ENCODE data around the gene EIF2S2. TPM values are rescaled to one million over a fixed set of nuclear protein-coding genes. Genes with fewer than 3 reads are reported as not detected.

EIF2S2 gene
- total RNA-seq, 1 experiment from 2014 or later: 130 TPM

- Histone ChIP-seq H3K4me1 (ENCODE audit: insufficient read depth, low read length, poor library complexity, severe bottlenecking) (peaks cover 6% of the 10 kb centered on the region), H3K27ac (ENCODE audit: low read depth, low read length, poor library complexity, severe bottlenecking) (no peak overlapping the region), H3K4me3 (ENCODE audit: low read depth, low read length, poor library complexity, severe bottlenecking) (no peak overlapping the region), H3K27me3 (replicated peaks; ENCODE audit: insufficient read depth, low read depth, low read length, poor library complexity) (no peaks in the 10 kb centered on the region), H3K36me3 (ENCODE audit: insufficient read depth, low read length, poor library complexity, severe bottlenecking) (no peaks in the 10 kb centered on the region), H3K9me3 (ENCODE audit: low read depth, low read length, poor library complexity, severe bottlenecking) (no peaks in the 10 kb centered on the region)
- TF ChIP-seq, protein P1, sequence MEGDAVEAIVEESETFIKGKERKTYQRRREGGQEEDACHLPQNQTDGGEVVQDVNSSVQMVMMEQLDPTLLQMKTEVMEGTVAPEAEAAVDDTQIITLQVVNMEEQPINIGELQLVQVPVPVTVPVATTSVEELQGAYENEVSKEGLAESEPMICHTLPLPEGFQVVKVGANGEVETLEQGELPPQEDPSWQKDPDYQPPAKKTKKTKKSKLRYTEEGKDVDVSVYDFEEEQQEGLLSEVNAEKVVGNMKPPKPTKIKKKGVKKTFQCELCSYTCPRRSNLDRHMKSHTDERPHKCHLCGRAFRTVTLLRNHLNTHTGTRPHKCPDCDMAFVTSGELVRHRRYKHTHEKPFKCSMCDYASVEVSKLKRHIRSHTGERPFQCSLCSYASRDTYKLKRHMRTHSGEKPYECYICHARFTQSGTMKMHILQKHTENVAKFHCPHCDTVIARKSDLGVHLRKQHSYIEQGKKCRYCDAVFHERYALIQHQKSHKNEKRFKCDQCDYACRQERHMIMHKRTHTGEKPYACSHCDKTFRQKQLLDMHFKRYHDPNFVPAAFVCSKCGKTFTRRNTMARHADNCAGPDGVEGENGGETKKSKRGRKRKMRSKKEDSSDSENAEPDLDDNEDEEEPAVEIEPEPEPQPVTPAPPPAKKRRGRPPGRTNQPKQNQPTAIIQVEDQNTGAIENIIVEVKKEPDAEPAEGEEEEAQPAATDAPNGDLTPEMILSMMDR (conservative IDR thresholded peaks at IDR 0.05; ENCODE audit: low read depth, low read length): no peak
- TF ChIP-seq EZH2 (IDR thresholded peaks at IDR 0.05; ENCODE audit: borderline replicate concordance, low read depth, low read length, poor library complexity, severe bottlenecking): no peak
- POLR2A ChIA-PET (ENCODE audit: low non-redundant PET): no interaction called here
- peak; percentile 58 for DNase-seq (ENCODE audit: low spot score)
- intact Hi-C loops (cut with micrococcal nuclease; ENCODE audit: unreplicated experiment): no loop called here
- CTCF ChIA-PET: no interaction called here
- no TSS peak for BruUV-seq (replicated peaks)
Observed at GRCh38 chr20:34055290-34055689, 56.8 kb downstream of the EIF2S2 start.

DNA sequence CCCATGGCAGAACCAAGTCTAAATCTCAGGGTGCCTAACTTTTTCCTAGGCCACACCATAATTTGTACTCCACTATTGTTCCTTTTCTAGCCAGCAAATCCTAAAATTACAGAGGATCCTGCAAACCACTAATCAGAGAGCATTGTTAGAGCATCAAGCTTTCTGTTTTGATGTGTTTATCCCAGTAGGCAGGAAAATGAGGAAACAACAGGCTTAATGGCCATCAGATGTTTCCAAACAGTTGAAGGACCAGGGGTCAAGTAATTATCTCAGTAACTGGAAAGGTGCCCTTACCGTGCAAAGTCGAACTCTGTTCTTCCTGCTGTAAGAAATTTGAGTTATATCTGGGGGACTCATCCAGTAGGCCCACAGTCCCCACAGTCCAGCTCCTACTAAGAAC is 59.6 kb downstream of the EIF2S2 start:
- no peak for TF ChIP-seq EZH2 (IDR thresholded peaks at IDR 0.05; ENCODE audit: borderline replicate concordance, low read depth, low read length, poor library complexity, severe bottlenecking)
- TF ChIP-seq, protein P1 (conservative IDR thresholded peaks at IDR 0.05; ENCODE audit: low read depth, low read length): no peak
- ChIA-PET POLR2A (ENCODE audit: low non-redundant PET) (no interaction called here), CTCF (no interaction called here)
- Histone ChIP-seq H3K27ac (ENCODE audit: low read depth, low read length, poor library complexity, severe bottlenecking) (no peak overlapping the region), H3K4me1 (ENCODE audit: insufficient read depth, low read length, poor library complexity, severe bottlenecking) (peaks cover 6% of the 10 kb centered on the region), H3K4me3 (ENCODE audit: low read depth, low read length, poor library complexity, severe bottlenecking) (no peak overlapping the region), H3K36me3 (ENCODE audit: insufficient read depth, low read length, poor library complexity, severe bottlenecking) (no peaks in the 10 kb centered on the region), H3K27me3 (replicated peaks; ENCODE audit: insufficient read depth, low read depth, low read length, poor library complexity) (no peaks in the 10 kb centered on the region), H3K9me3 (ENCODE audit: low read depth, low read length, poor library complexity, severe bottlenecking) (no peaks in the 10 kb centered on the region)
- intact Hi-C loops (cut with micrococcal nuclease; ENCODE audit: unreplicated experiment): no loop called here
- DNase-seq (ENCODE audit: low spot score): no peak
- no TSS peak for BruUV-seq (replicated peaks)

GRCh38 chr20:34049897-34050695 is 61.9 kb downstream of the EIF2S2 start:
- Histone ChIP-seq H3K36me3 (ENCODE audit: insufficient read depth, low read length, poor library complexity, severe bottlenecking) (no peaks in the 10 kb centered on the region), H3K27ac (ENCODE audit: low read depth, low read length, poor library complexity, severe bottlenecking) (no peak overlapping the region), H3K4me3 (ENCODE audit: low read depth, low read length, poor library complexity, severe bottlenecking) (no peak overlapping the region), H3K9me3 (ENCODE audit: low read depth, low read length, poor library complexity, severe bottlenecking) (no peaks in the 10 kb centered on the region), H3K4me1 (ENCODE audit: insufficient read depth, low read length, poor library complexity, severe bottlenecking) (peaks cover 6% of the 10 kb centered on the region), H3K27me3 (replicated peaks; ENCODE audit: insufficient read depth, low read depth, low read length, poor library complexity) (no peaks in the 10 kb centered on the region)
- intact Hi-C loops (cut with micrococcal nuclease; ENCODE audit: unreplicated experiment): no loop called here
- no TSS peak for BruUV-seq (replicated peaks)
- TF ChIP-seq EZH2 (IDR thresholded peaks at IDR 0.05; ENCODE audit: borderline replicate concordance, low read depth, low read length, poor library complexity, severe bottlenecking): no peak
- TF ChIP-seq, protein P1 (conservative IDR thresholded peaks at IDR 0.05; ENCODE audit: low read depth, low read length): no peak
- POLR2A ChIA-PET (ENCODE audit: low non-redundant PET): no interaction called here
- no peak for DNase-seq (ENCODE audit: low spot score)
- CTCF ChIA-PET: interaction anchor here (1.0 kb wide), 1 partner anchor 27 kb away, joined by 3 read pairs; no protein-coding TSS in a partner anchor
